GM23338 (cell line): ENCODE results near the gene DEXI. TPM values are rescaled to one million over a fixed set of nuclear protein-coding genes. Genes with fewer than 3 reads are reported as not detected.
"Not testable (repeated sequence)": the region's sequence is repeated elsewhere in the genome, so short reads cannot be mapped to it uniquely, and the experiment has no call there.

Experiments
- ATAC-seq: fragments of 200-7000 bp; cut with Tn5 transposase; 3 replicates; pipeline ENCODE4 v1.9.1; 2020
- DNase-seq: peaks from one replicate; pipeline ENCODE4 v3.0.0-alpha.2; 2015; ENCODE audit warnings: low spot score
- H2AFZ ChIP-seq: fragments of 200-600 bp; sonication (generic); 2 replicates; pipeline ENCODE4 v1.8.0; 2016; ENCODE audit warnings: antibody characterized with exemption, mild to moderate bottlenecking, moderate library complexity
- H3F3A ChIP-seq: fragments of 200-600 bp; sonication (generic); replicated peaks from 2 replicates; pipeline ENCODE4 v1.8.0; 2017; ENCODE audit warnings: antibody characterized with exemption, mixed run types, low read depth
- H3K27ac ChIP-seq: fragments of 200-600 bp; sonication (generic); 2 replicates; pipeline ENCODE4 v1.6.1; 2016; ENCODE audit warnings: low read depth
- H3K27me3 ChIP-seq: fragments of 200-600 bp; sonication (generic); 2 replicates; pipeline ENCODE4 v1.8.0; 2016; ENCODE audit warnings: mild to moderate bottlenecking, mixed run types, moderate library complexity; ENCODE audit not compliant: insufficient read depth
- H3K36me3 ChIP-seq: fragments of 200-600 bp; sonication (generic); 2 replicates; pipeline ENCODE4 v1.8.0; 2016; ENCODE audit warnings: mild to moderate bottlenecking; ENCODE audit not compliant: insufficient read depth
- H3K4me1 ChIP-seq: fragments of 200-600 bp; sonication (generic); 2 replicates; pipeline ENCODE4 v1.8.0; 2016; ENCODE audit warnings: mild to moderate bottlenecking, moderate library complexity; ENCODE audit not compliant: insufficient read depth
- H3K4me2 ChIP-seq: fragments of 200-600 bp; sonication (generic); 2 replicates; pipeline ENCODE4 v1.7.1; 2017; ENCODE audit warnings: mixed run types
- H3K4me3 ChIP-seq: fragments of 200-600 bp; sonication (generic); 2 replicates; pipeline ENCODE4 v1.6.1; 2016; ENCODE audit warnings: mixed run types
- H3K79me2 ChIP-seq: fragments of 200-600 bp; sonication (generic); replicated peaks from 2 replicates; pipeline ENCODE4 v1.8.0; 2017; ENCODE audit warnings: mild to moderate bottlenecking; ENCODE audit not compliant: insufficient read depth
- H3K9me2 ChIP-seq: fragments of 200-600 bp; sonication (generic); 2 replicates; pipeline ENCODE4 v1.8.0; 2017; ENCODE audit not compliant: insufficient read depth
- H4K20me1 ChIP-seq: fragments of 200-600 bp; sonication (generic); replicated peaks from 2 replicates; pipeline ENCODE4 v1.8.0; 2017; ENCODE audit warnings: mild to moderate bottlenecking; ENCODE audit not compliant: insufficient read depth
- H3K27ac Mint-ChIP-seq: 2 replicates; pipeline ENCODE4 v1.8.0; 2020; ENCODE audit warnings: inconsistent platforms, mild to moderate bottlenecking, moderate library complexity, mixed read lengths
- H3K27me3 Mint-ChIP-seq: 3 replicates; pipeline ENCODE4 v1.8.0; 2022; ENCODE audit warnings: low read depth, mild to moderate bottlenecking, moderate library complexity, mixed read lengths, inconsistent platforms; ENCODE audit not compliant: insufficient read depth, poor library complexity
- H3K36me3 Mint-ChIP-seq: 3 replicates; pipeline ENCODE4 v1.8.0; 2021; ENCODE audit warnings: low read depth, mild to moderate bottlenecking, inconsistent platforms, moderate library complexity, mixed read lengths
- H3K4me1 Mint-ChIP-seq: 3 replicates; pipeline ENCODE4 v1.8.0; 2020; ENCODE audit warnings: mild to moderate bottlenecking, inconsistent platforms, mixed read lengths
- H3K4me3 Mint-ChIP-seq: 3 replicates; pipeline ENCODE4 v1.8.0; 2021; ENCODE audit warnings: moderate library complexity, mild to moderate bottlenecking, inconsistent platforms, mixed read lengths
- H3K9me3 Mint-ChIP-seq: 3 replicates; pipeline ENCODE4 v1.8.0; 2020; ENCODE audit warnings: moderate library complexity, mild to moderate bottlenecking, inconsistent platforms, mixed read lengths
- CREB1 ChIP-seq: fragments of 250-450 bp; sonication (Bioruptor Pico); IDR thresholded peaks from 2 replicates; pipeline ENCODE4 v1.5.0; 2020; ENCODE audit warnings: low read depth, mild to moderate bottlenecking, moderate library complexity
- ETS1 ChIP-seq: IDR thresholded peaks from 2 replicates; pipeline ENCODE4 v1.6.1; 2016; ENCODE audit warnings: antibody characterized with exemption
- EZH2 ChIP-seq: fragments of 200-600 bp; sonication (generic); IDR thresholded peaks from one replicate; pipeline ENCODE4 v1.8.0; 2017; ENCODE audit warnings: antibody characterized with exemption, mild to moderate bottlenecking, low read depth; ENCODE audit not compliant: unreplicated experiment
- EZH2phosphoT487 ChIP-seq: fragments of 200-600 bp; sonication (generic); IDR thresholded peaks from one replicate; pipeline ENCODE4 v1.8.1; 2018; ENCODE audit warnings: antibody characterized with exemption; ENCODE audit not compliant: unreplicated experiment
- JUNB ChIP-seq: IDR thresholded peaks from one replicate; pipeline ENCODE4 v1.6.1; 2016; ENCODE audit warnings: antibody characterized with exemption; ENCODE audit not compliant: unreplicated experiment
- NANOG ChIP-seq: IDR thresholded peaks from 2 replicates; pipeline ENCODE4 v1.6.1; 2016; ENCODE audit warnings: antibody characterized with exemption, borderline replicate concordance
- POLR2AphosphoS5 ChIP-seq: IDR thresholded peaks from 2 replicates; pipeline ENCODE4 v1.6.1; 2016; ENCODE audit warnings: antibody characterized with exemption, low read depth
- STAT1 ChIP-seq: IDR thresholded peaks from one replicate; pipeline ENCODE4 v1.6.1; 2016; ENCODE audit warnings: antibody characterized with exemption; ENCODE audit not compliant: unreplicated experiment
- ZNF331 ChIP-seq: fragments of 250-450 bp; sonication (Bioruptor Pico); IDR thresholded peaks from 2 replicates; pipeline ENCODE4 v1.5.0; 2020; ENCODE audit warnings: low read depth, mild to moderate bottlenecking, moderate library complexity
- ZNF462 ChIP-seq: fragments of 250-450 bp; sonication (Bioruptor Pico); IDR thresholded peaks from 2 replicates; pipeline ENCODE4 v1.5.0; 2020; ENCODE audit warnings: mild to moderate bottlenecking, moderate library complexity
- polyA plus RNA-seq: library from polyadenylated mRNA; unstranded; fragments of >200 nt; fragmentation: Nextera tagmentation; extraction: Ambion mirVana; gene quantifications from 2 replicates; pipeline ENCODE4 v1.2.1, GENCODE V29; 2016
- total RNA-seq: library from RNA; depleted of rRNA; stranded (reverse); fragments of >200 nt; shearing (Covaris generic); gene quantifications from 2 replicates; pipeline ENCODE4 v1.2.3, GENCODE V29; 2014
- TF ChIP-seq, protein P1 (sequence below): IDR thresholded peaks from one replicate; pipeline ENCODE4 v1.6.1; 2018; ENCODE audit warnings: antibody characterized with exemption; ENCODE audit not compliant: unreplicated experiment

Gene DEXI
- total and polyA plus RNA-seq, 2 experiments from 2014 or later, result 26.5 to 58.2 TPM

- not testable (repeated sequence) for DNase-seq, H3K4me2 ChIP-seq, H3K36me3 ChIP-seq, H3K4me1 Mint-ChIP-seq, H3K4me3 Mint-ChIP-seq, H3K4me1 ChIP-seq, H3K9me3 Mint-ChIP-seq, H3K27ac ChIP-seq, H3K27ac Mint-ChIP-seq, H4K20me1 ChIP-seq, H3F3A ChIP-seq, H2AFZ ChIP-seq, H3K79me2 ChIP-seq, H3K4me3 ChIP-seq, H3K27me3 Mint-ChIP-seq, H3K9me2 ChIP-seq, H3K27me3 ChIP-seq, ATAC-seq
- H3K36me3 Mint-ChIP-seq, result peaks cover 11% of the 10 kb centered on the region; the same call in 2 of the 3 replicates
Measured at GRCh38 chr16:10966559-10966958, 24.3 kb upstream of the DEXI start.

GRCh38 chr16:10966129-10966528, 23.9 kb upstream of the DEXI start:
- peaks cover 3% of the 10 kb centered on the region; the same call in 1 of the 2 replicates for H3K36me3 ChIP-seq
- H3K4me1 Mint-ChIP-seq, result peaks cover 4% of the 10 kb centered on the region; the same call in 2 of the 3 replicates
- no peaks in the 10 kb centered on the region for H3K9me2 ChIP-seq
- H3K27me3 Mint-ChIP-seq, result peaks cover 7% of the 10 kb centered on the region
- H3K4me3 Mint-ChIP-seq, result no peak overlapping the region
- H3K4me1 ChIP-seq, result no peaks in the 10 kb centered on the region
- H3K27ac Mint-ChIP-seq, result no peak overlapping the region
- no peak overlapping the region for H3K27ac ChIP-seq
- ATAC-seq (no peak), DNase-seq (no peak)
- peaks cover 11% of the 10 kb centered on the region; the same call in 2 of the 3 replicates for H3K36me3 Mint-ChIP-seq
- H3K9me3 Mint-ChIP-seq, result no peaks in the 10 kb centered on the region
- H3F3A ChIP-seq, result no peaks in the 10 kb centered on the region
- H3K4me3 ChIP-seq, result no peak overlapping the region
- H4K20me1 ChIP-seq, result no peaks in the 10 kb centered on the region
- H3K27me3 ChIP-seq, result no peaks in the 10 kb centered on the region
- H3K79me2 ChIP-seq, result no peaks in the 10 kb centered on the region
- H3K4me2 ChIP-seq, result no peak overlapping the region
- H2AFZ ChIP-seq, result no peak overlapping the region
- TF ChIP-seq STAT1, result no peak
- no peak for TF ChIP-seq JUNB
- no peak for TF ChIP-seq POLR2AphosphoS5
- TF ChIP-seq EZH2, result no peak
- no peak for TF ChIP-seq NANOG
- no peak for TF ChIP-seq ZNF462 (CRISPR knock-in tag)
- no peak for TF ChIP-seq ETS1
- TF ChIP-seq, protein P1, sequence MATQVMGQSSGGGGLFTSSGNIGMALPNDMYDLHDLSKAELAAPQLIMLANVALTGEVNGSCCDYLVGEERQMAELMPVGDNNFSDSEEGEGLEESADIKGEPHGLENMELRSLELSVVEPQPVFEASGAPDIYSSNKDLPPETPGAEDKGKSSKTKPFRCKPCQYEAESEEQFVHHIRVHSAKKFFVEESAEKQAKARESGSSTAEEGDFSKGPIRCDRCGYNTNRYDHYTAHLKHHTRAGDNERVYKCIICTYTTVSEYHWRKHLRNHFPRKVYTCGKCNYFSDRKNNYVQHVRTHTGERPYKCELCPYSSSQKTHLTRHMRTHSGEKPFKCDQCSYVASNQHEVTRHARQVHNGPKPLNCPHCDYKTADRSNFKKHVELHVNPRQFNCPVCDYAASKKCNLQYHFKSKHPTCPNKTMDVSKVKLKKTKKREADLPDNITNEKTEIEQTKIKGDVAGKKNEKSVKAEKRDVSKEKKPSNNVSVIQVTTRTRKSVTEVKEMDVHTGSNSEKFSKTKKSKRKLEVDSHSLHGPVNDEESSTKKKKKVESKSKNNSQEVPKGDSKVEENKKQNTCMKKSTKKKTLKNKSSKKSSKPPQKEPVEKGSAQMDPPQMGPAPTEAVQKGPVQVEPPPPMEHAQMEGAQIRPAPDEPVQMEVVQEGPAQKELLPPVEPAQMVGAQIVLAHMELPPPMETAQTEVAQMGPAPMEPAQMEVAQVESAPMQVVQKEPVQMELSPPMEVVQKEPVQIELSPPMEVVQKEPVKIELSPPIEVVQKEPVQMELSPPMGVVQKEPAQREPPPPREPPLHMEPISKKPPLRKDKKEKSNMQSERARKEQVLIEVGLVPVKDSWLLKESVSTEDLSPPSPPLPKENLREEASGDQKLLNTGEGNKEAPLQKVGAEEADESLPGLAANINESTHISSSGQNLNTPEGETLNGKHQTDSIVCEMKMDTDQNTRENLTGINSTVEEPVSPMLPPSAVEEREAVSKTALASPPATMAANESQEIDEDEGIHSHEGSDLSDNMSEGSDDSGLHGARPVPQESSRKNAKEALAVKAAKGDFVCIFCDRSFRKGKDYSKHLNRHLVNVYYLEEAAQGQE, result no peak
- no peak for TF ChIP-seq ZNF331 (CRISPR knock-in tag)
- TF ChIP-seq EZH2phosphoT487, result no peak
- TF ChIP-seq CREB1 (CRISPR knock-in tag), result no peak
